ENCODE results near the gene ABCA8.

GRCh38 chr17:68903286-68903685 is 51.9 kb downstream of the ABCA8 start:
- TF ChIP-seq CTCF (IDR thresholded peaks at IDR 0.05) = no peak
- no peak for TF ChIP-seq MAX (CRISPR knock-in tag; IDR thresholded peaks at IDR 0.05)
- no peak for TF ChIP-seq JUN (CRISPR knock-in tag; IDR thresholded peaks at IDR 0.05)
- TF ChIP-seq ZMAT4 (CRISPR knock-in tag; IDR thresholded peaks at IDR 0.05) = no peak
- no peak for TF ChIP-seq ESRRA (CRISPR knock-in tag; IDR thresholded peaks at IDR 0.05; ENCODE audit: borderline replicate concordance)
- no peak for TF ChIP-seq NR3C1 (CRISPR knock-in tag; conservative IDR thresholded peaks at IDR 0.05; ENCODE audit: low read depth)
- no peak for TF ChIP-seq GABPB1 (CRISPR knock-in tag; IDR thresholded peaks at IDR 0.05)
- no peak for TF ChIP-seq RELA (CRISPR knock-in tag; IDR thresholded peaks at IDR 0.05; ENCODE audit: borderline replicate concordance)
- TF ChIP-seq FOXP1 (CRISPR knock-in tag; IDR thresholded peaks at IDR 0.05; ENCODE audit: borderline replicate concordance) = no peak
- TF ChIP-seq IRF1 (CRISPR knock-in tag; IDR thresholded peaks at IDR 0.05) = no peak
